GM12878 (cell line): ENCODE results near the gene SNX22. TPM values are rescaled to one million over a fixed set of nuclear protein-coding genes. Genes with fewer than 3 reads are reported as not detected.

ENCODE experiments used
- ATAC-seq: fragments of 200-7000 bp; cut with Tn5 transposase; 3 replicates; pipeline ENCODE4 v1.9.1; 2020; ENCODE audit warnings: mild to moderate bottlenecking, moderate library complexity
- BruUV-seq: library from RNA; stranded (reverse); fragments of 400-500 nt; replicated peaks from 2 replicates; lab custom pipeline; 2021; lab: Mats Ljungman, UMichigan
- CTCF ChIA-PET: fragments of 300-600 bp; sonication (Branson Sonifier 250); formaldehyde crosslinking; extraction: SDS; loops from one replicate; lab custom pipeline; 2021; ENCODE audit warnings: inconsistent platforms; lab: Yijun Ruan, JAX
- POLR2A ChIA-PET: fragments of 350-600 bp; formaldehyde crosslinking; extraction: SDS; loops from one replicate; lab custom pipeline; 2021; ENCODE audit warnings: inconsistent platforms; lab: Charles Lee
- RAD21 ChIA-PET: fragments of 300-600 bp; sonication (Branson Sonifier 250); formaldehyde crosslinking; loops from one replicate; lab custom pipeline; 2023; ENCODE audit warnings: antibody characterized with exemption; ENCODE audit not compliant: unreplicated experiment; lab: Charles Lee
- SMC1A ChIA-PET: fragments of 300-600 bp; sonication (Branson Sonifier 250); formaldehyde crosslinking; loops from one replicate; lab custom pipeline; 2023; ENCODE audit not compliant: unreplicated experiment, uncharacterized antibody; lab: Charles Lee
- DNase-seq: peaks from one replicate; pipeline ENCODE4 v3.0.0-alpha.2; 2011; ENCODE audit warnings: low read depth, low spot score
- FAIRE-seq: peaks from 3 replicates; lab custom pipeline; 2011; peaks lifted over from hg19 to GRCh38; lab: Jason Lieb, UNC
- H2AFZ ChIP-seq: 2 replicates; pipeline ENCODE4 v1.6.0; 2011; ENCODE audit warnings: low read depth, low read length, control low read depth; ENCODE audit not compliant: control insufficient read depth
- H3K27ac ChIP-seq: 2 replicates; pipeline ENCODE4 v1.5.1; 2011; ENCODE audit warnings: control low read depth; ENCODE audit not compliant: control insufficient read depth, insufficient read depth
- H3K27me3 ChIP-seq, 2 experiments: replicated peaks in 1 of 2; 2 replicates each; pipeline versions ENCODE4 v1.6.0 to v1.6.1; 2011; ENCODE audit warnings: low read length in 1 of 2; ENCODE audit not compliant: control insufficient read depth in 2 of 2, insufficient read depth in 2 of 2
- H3K36me3 ChIP-seq, 2 experiments: 2 replicates each; pipeline ENCODE4 v1.5.1; 2011; ENCODE audit warnings: low read length in 1 of 2; ENCODE audit not compliant: control insufficient read depth in 2 of 2, insufficient read depth in 2 of 2
- H3K4me1 ChIP-seq: 2 replicates; pipeline ENCODE4 v1.6.1; 2011; ENCODE audit warnings: mild to moderate bottlenecking, low read length, moderate library complexity, mixed read lengths; ENCODE audit not compliant: control insufficient read depth, insufficient read depth
- H3K4me2 ChIP-seq: 2 replicates; pipeline ENCODE4 v1.6.0; 2011; ENCODE audit warnings: control low read depth; ENCODE audit not compliant: control insufficient read depth, insufficient read depth
- H3K4me3 ChIP-seq: fragments of 200-600 bp; sonication (generic); 2 replicates; pipeline ENCODE4 v1.5.1; 2016
- H3K79me2 ChIP-seq: 2 replicates; pipeline ENCODE4 v1.6.0; 2011; ENCODE audit warnings: low read length; ENCODE audit not compliant: control insufficient read depth, insufficient read depth
- H3K9ac ChIP-seq: 2 replicates; pipeline ENCODE4 v1.8.0; 2011; ENCODE audit warnings: low read length, control low read depth, mixed read lengths; ENCODE audit not compliant: control insufficient read depth, insufficient read depth
- H3K9me3 ChIP-seq: replicated peaks from 3 replicates; pipeline ENCODE4 v1.5.1; 2011; ENCODE audit warnings: mild to moderate bottlenecking, low read length; ENCODE audit not compliant: control insufficient read depth, insufficient read depth
- H4K20me1 ChIP-seq: 2 replicates; pipeline ENCODE4 v1.6.0; 2011; ENCODE audit not compliant: control insufficient read depth, insufficient read depth
- ATF7 ChIP-seq: fragments of 450-650 bp; IDR thresholded peaks from 2 replicates; pipeline ENCODE4 v1.6.1; 2016; ENCODE audit warnings: low read depth, mild to moderate bottlenecking
- BHLHE40 ChIP-seq, 2 experiments: fragments of 450-650 bp in 1 of 2; IDR thresholded peaks; 2 replicates each; pipeline ENCODE4 v1.6.1; 2011 to 2017; ENCODE audit warnings: low read depth in 2 of 2, borderline replicate concordance in 1 of 2, improper control_type of control experiment in 1 of 2, low read length in 1 of 2, mild to moderate bottlenecking in 1 of 2
- CBX3 ChIP-seq: fragments of 200-600 bp; sonication (generic); IDR thresholded peaks from 2 replicates; pipeline ENCODE4 v1.6.1; 2016; ENCODE audit warnings: low read depth, borderline replicate concordance
- GATAD2B ChIP-seq: fragments of 450-650 bp; conservative IDR thresholded peaks from 2 replicates; pipeline ENCODE4 v1.6.1; 2017; ENCODE audit warnings: low read depth, mild to moderate bottlenecking, moderate library complexity
- JUND ChIP-seq: IDR thresholded peaks from 2 replicates; pipeline ENCODE4 v1.6.1; 2012; ENCODE audit warnings: low read depth, mild to moderate bottlenecking, low read length, improper control_type of control experiment, moderate library complexity
- KDM1A ChIP-seq: fragments of 200-600 bp; sonication (generic); IDR thresholded peaks from 2 replicates; pipeline ENCODE4 v1.6.1; 2016; ENCODE audit warnings: borderline replicate concordance
- MYC ChIP-seq: IDR thresholded peaks from 2 replicates; pipeline ENCODE4 v1.6.1; 2011; ENCODE audit warnings: mild to moderate bottlenecking, low read length, moderate library complexity, inconsistent platforms; ENCODE audit not compliant: insufficient read depth, insufficient replicate concordance, insufficient read length, severe bottlenecking
- NR2F1 ChIP-seq: fragments of 450-650 bp; conservative IDR thresholded peaks from 2 replicates; pipeline ENCODE4 v1.6.1; 2017; ENCODE audit warnings: mild to moderate bottlenecking
- RAD21 ChIP-seq: IDR thresholded peaks from 2 replicates; pipeline ENCODE4 v1.6.1; 2011; ENCODE audit warnings: mild to moderate bottlenecking, low read depth, low read length, moderate library complexity; ENCODE audit not compliant: insufficient read depth
- RELB ChIP-seq: fragments of 450-650 bp; IDR thresholded peaks from 2 replicates; pipeline ENCODE4 v1.6.1; 2017; ENCODE audit warnings: low read depth, mild to moderate bottlenecking, moderate library complexity
- SMAD1 ChIP-seq: fragments of 450-650 bp; IDR thresholded peaks from 2 replicates; pipeline ENCODE4 v1.6.1; 2018; ENCODE audit warnings: mild to moderate bottlenecking, low read depth; ENCODE audit not compliant: partially characterized antibody
- SUPT20H ChIP-seq: IDR thresholded peaks from 2 replicates; pipeline ENCODE4 v1.6.1; 2011; ENCODE audit warnings: low read depth, mild to moderate bottlenecking, low read length, moderate library complexity, borderline replicate concordance; ENCODE audit not compliant: control insufficient read depth
- ZNF384 ChIP-seq: IDR thresholded peaks from 2 replicates; pipeline ENCODE4 v1.6.1; 2012; ENCODE audit warnings: low read depth, mild to moderate bottlenecking, low read length, improper control_type of control experiment, borderline replicate concordance
- ZNF687 ChIP-seq: fragments of 450-650 bp; IDR thresholded peaks from 2 replicates; pipeline ENCODE4 v1.6.1; 2017; ENCODE audit warnings: mild to moderate bottlenecking, moderate library complexity
- WGBS: methylation state at CpG from one replicate; pipeline ENCODE4 v1.1.6; 2016; ENCODE audit warnings: low lambda C conversion rate; ENCODE audit not compliant: insufficient replicate concordance, insufficient coverage; ENCODE audit errors: missing lambda C conversion rate; 5-methylcytosine and 5-hydroxymethylcytosine counted together
- in situ Hi-C: fragments of 300-500 bp; cut with MboI; formaldehyde crosslinking; loops from 9 replicates; pipeline ENCODE4 v1.14.3; 2018; ENCODE audit warnings: mixed read lengths
- intact Hi-C: fragments of 100-400 bp; cut with micrococcal nuclease; formaldehyde crosslinking; loops from one replicate; pipeline ENCODE4 v1.14.2; 2022; ENCODE audit not compliant: unreplicated experiment
- polyA plus RNA-seq, 11 experiments: library from polyadenylated mRNA; depleted of rRNA in 4 of 11; unstranded in 6 of 11; stranded (reverse) in 5 of 11; fragments of >200 nt; fragmentation: Nextera tagmentation in 4 of 11; fragmentation: Illumina TruSeq in 1 of 11; extraction: Ambion mirVana in 4 of 11; extraction: Trizol in 1 of 11; gene quantifications; 1 replicate in 1 of 11; 2 replicates in 10 of 11; pipeline versions ENCODE4 v1.2.1 to v1.2.3, GENCODE V29; 2011 to 2016; ENCODE audit warnings: inconsistent platforms in 2 of 11, missing spikeins in 2 of 11, low read depth in 1 of 11
- total RNA-seq, 4 experiments: library from RNA; depleted of rRNA in 3 of 4; stranded (reverse); fragments of >200 nt in 3 of 4; fragmentation: Illumina TruSeq in 1 of 4; extraction: Trizol in 1 of 4; gene quantifications; 2 replicates each; pipeline versions ENCODE4 v1.2.1 to v1.2.3, GENCODE V29; 2013 to 2021

Gene SNX22
- total and polyA plus RNA-seq, 10 of the 15 experiments (the other 5 are each of a cell fraction or from before 2014, with no cell fraction given), result 4.4 to 29.0 (median 8.7) TPM

GRCh38 chr15:64148168-64148567 lies 3.4 kb upstream of the SNX22 start (continued):
- TF ChIP-seq RELB (no peak), JUND (no peak), KDM1A (no peak), ZNF687 (no peak), ATF7 (no peak), MYC (no peak)
- TF ChIP-seq, all 136 proteins: peak for 0

- ChIA-PET CTCF (interaction anchor here (0.9 to 1.9 kb wide), 4 partner anchors 10 to 47 kb away, joined by 4 to 6 read pairs (median 4); no protein-coding TSS in a partner anchor), RAD21 (interaction anchor here (2.0 kb wide), 1 partner anchor 55 kb away, joined by 6 read pairs; the partner anchor contains the start of gene CIAO2A), POLR2A (interaction anchor here (0.7 kb wide), 1 partner anchor 14 kb away, joined by 3 read pairs; the partner anchor contains the start of gene PPIB), SMC1A (no interaction called here)
- Histone ChIP-seq H3K4me1 (peaks cover 53% of the 10 kb centered on the region), H3K27me3 (no peaks in the 10 kb centered on the region), H3K36me3 (peaks cover 3% of the 10 kb centered on the region in 2 experiments), H3K9me3 (no peaks in the 10 kb centered on the region), H3K9ac (no peak overlapping the region), H3K4me3 (no peak overlapping the region), H3K79me2 (peaks cover 17% of the 10 kb centered on the region), H2AFZ (no peak overlapping the region), H3K27ac (no peak overlapping the region), H4K20me1 (no peaks in the 10 kb centered on the region), H3K4me2 (no peak overlapping the region)
- DNase-seq, result no peak
- in situ Hi-C loops (no loop called here), intact Hi-C loops (no loop called here)
- no peak for ATAC-seq
- BruUV-seq, result no TSS peak
- FAIRE-seq, result no peak
- WGBS, result 82% methylated on average over 3 of the region's 3 CpGs
- no peak for TF ChIP-seq NR2F1
- TF ChIP-seq ZNF384, result no peak
- no peak for TF ChIP-seq BHLHE40 (IDR thresholded peaks at IDR 0.05; ENCODE audit: borderline replicate concordance in 1 of 2, low read depth in 2 of 2, low read length in 1 of 2)
- no peak for TF ChIP-seq RAD21
- TF ChIP-seq SUPT20H, result no peak
- TF ChIP-seq ATF7, result no peak
- TF ChIP-seq GATAD2B, result no peak
- TF ChIP-seq SMAD1, result no peak
- TF ChIP-seq CBX3, result no peak
Measured at GRCh38 chr15:64148581-64148980, 3.0 kb upstream of the SNX22 start.
